Ishikawa (cell line): ENCODE data around the gene KIAA0319L.

ENCODE experiments used
- CEBPB ChIP-seq: IDR thresholded peaks from 2 replicates; pipeline ENCODE4 v1.6.1; 2012
- CREB1 ChIP-seq: IDR thresholded peaks from 2 replicates; pipeline ENCODE4 v1.6.1; 2012; ENCODE audit warnings: low read depth
- EGR1 ChIP-seq: IDR thresholded peaks from 2 replicates; pipeline ENCODE4 v1.6.1; 2012
- EP300 ChIP-seq: IDR thresholded peaks from 2 replicates; pipeline ENCODE4 v1.6.1; 2012; ENCODE audit warnings: borderline replicate concordance
- FOXM1 ChIP-seq: IDR thresholded peaks from 2 replicates; pipeline ENCODE4 v1.6.1; 2012; ENCODE audit warnings: low read depth, borderline replicate concordance
- MAX ChIP-seq: IDR thresholded peaks from 2 replicates; pipeline ENCODE4 v1.6.1; 2012
- RAD21 ChIP-seq: IDR thresholded peaks from 2 replicates; pipeline ENCODE4 v1.6.1; 2012; ENCODE audit warnings: low read depth
- REST ChIP-seq: IDR thresholded peaks from 2 replicates; pipeline ENCODE4 v1.6.1; 2012; ENCODE audit warnings: low read depth, mild to moderate bottlenecking
- TAF1 ChIP-seq: IDR thresholded peaks from 2 replicates; pipeline ENCODE4 v1.6.1; 2012; ENCODE audit warnings: low read depth, mild to moderate bottlenecking
- TCF12 ChIP-seq: IDR thresholded peaks from 2 replicates; pipeline ENCODE4 v1.6.1; 2012; ENCODE audit warnings: low read depth
- YY1 ChIP-seq: IDR thresholded peaks from 2 replicates; pipeline ENCODE4 v1.6.1; 2012; ENCODE audit warnings: low read depth
- ZBTB7A ChIP-seq: IDR thresholded peaks from 2 replicates; pipeline ENCODE4 v1.6.1; 2012; ENCODE audit warnings: low read depth

GRCh38 chr1:35553851-35554250 is 3.4 kb downstream of the KIAA0319L start:
- TF ChIP-seq YY1 (no peak), CEBPB (no peak), RAD21 (no peak), TCF12 (no peak), FOXM1 (no peak), REST (no peak), TAF1 (no peak), EP300 (no peak), ZBTB7A (no peak), EGR1 (no peak), MAX (no peak), CREB1 (no peak)
